Activated naive CD4-positive, alpha-beta T cell (primary cell): ENCODE results near the gene KIZ.
A peak's percentile ranks its signal among the peaks of the same experiment; 100 is the strongest.
"Not testable (repeated sequence)": the region's sequence is repeated elsewhere in the genome, so short reads cannot be mapped to it uniquely, and the experiment has no call there.

Experiments
- DNase-seq, 4 experiments: peaks; one replicate each; lab custom pipeline; 2025; lab: John Stamatoyannopoulos, UW

Gene KIZ

DNA sequence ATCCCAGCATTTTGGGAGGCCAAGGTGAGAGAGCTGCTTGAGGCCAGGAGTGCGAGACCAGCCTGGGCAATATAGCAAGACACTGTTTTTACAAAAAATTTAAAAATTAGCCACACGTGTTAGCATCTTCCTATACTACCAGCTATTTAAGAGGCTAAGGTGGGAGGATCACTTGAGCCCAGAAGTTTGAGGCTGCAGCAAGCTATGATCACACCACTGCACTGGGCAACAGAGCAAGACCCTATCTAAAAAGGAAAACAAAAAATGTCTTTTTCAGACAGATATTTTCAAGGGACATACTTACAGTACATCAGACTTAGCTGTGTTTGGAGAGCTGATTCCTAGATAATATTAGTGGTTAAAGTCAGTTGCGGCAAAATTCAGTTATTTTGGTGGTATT, 104.3 kb downstream of the KIZ start:
- no peak for DNase-seq

DNA sequence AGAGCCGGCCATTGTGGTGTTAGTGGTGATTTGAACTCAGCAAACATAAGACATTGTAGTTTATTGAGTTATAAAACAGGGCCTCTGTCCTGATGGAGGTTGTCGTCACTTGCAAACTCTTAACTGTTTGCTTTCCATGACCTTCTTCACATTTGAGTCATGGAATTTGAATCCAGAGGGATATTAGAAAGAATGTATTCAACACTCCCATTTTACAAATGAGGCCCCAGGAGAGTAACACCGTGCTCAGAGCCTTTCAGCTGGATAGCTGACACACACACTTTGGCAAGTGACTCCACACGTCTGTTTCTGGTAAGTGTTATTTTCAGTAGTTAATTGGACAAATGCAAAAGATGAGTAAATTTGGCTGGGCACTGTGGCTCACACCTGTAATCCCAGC, 104.8 kb downstream of the KIZ start:
- DNase-seq, result no peak

DNA sequence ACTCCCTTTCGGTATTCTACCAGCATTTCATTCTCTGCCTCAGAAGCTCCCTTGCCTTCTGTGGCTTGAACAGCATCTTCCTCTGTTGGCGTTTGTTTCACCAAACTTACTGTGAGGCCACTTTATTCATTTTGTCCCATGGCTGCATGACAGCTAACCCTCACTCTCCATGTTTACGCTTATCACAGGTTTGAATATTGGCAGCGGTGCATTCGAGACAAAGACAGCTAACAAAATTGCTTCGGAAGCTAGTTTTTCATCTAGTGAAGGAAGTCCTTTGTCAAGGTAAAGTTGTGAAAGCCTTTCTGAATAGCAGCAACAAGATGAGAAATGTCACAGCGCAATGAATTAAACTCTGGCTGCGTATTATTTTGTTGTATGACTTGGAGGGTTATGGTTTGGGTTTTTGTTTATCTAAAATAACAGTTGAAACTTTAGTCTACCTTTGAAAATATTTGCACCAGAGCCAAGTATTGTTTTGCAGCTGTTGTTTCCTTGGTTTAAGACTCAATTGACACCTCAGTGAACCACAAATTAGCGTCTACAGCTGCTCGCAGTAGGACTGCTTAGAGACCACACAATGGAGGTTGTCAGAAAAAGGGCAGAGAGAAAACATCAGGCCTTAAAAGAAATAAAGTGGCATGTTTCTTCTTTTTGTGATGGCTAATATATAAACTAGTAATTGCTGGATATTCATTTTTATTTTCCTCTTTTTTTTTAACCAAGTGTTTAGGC, 106.8 kb downstream of the KIZ start:
- DNase-seq, result no peak

DNA sequence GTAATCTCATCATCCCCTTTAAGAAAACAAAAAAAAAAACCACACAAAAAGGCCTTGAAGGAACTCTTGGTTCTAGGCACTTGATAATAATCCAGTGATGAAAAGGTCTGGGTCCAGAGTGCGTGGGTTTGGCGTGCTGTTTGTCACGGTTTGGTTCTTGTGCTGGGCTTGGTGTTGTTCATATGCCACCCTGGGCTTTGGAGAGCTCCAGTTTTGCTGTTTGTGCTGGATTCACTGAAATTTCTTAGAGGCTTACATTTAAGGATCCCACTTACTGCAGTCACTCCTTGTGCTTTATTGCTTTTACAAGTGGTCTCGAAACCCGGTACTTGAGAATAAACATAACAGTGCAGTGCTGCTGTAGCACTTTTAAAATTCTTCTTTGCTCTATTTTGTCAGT, 108.4 kb downstream of the KIZ start:
- DNase-seq, result no peak

DNA sequence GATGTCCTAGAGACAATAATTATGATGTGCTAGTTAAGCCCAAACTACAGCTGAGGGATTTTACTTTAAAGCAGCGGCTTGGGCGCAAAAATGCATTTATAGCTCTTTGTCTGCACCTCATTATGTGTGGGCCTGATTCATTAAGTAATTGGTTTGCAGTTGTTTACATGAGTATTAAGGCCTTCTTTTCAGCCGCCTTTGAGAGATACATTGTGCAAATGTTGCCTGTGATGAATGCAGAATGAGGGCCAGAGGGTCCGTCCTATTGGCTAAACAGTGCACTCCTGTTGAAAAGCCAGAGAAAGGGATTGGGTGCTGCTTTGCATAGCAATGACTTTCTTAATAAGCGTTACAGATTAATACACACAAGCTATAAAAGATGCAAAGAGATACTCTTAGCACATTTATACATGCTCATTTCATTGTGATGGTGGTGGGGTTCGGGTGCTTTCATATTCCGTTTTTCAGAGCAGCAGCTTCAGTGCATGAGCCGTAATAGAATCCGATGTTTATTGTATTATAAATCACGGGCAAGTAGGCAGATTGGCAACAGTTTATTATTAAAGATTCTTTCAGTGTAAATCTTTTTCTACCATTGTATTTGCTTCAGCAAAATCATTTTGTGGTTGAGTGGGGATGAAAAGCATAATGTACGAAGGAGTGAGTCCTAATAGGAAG, 109.1 kb downstream of the KIZ start:
- no peak for DNase-seq

DNA sequence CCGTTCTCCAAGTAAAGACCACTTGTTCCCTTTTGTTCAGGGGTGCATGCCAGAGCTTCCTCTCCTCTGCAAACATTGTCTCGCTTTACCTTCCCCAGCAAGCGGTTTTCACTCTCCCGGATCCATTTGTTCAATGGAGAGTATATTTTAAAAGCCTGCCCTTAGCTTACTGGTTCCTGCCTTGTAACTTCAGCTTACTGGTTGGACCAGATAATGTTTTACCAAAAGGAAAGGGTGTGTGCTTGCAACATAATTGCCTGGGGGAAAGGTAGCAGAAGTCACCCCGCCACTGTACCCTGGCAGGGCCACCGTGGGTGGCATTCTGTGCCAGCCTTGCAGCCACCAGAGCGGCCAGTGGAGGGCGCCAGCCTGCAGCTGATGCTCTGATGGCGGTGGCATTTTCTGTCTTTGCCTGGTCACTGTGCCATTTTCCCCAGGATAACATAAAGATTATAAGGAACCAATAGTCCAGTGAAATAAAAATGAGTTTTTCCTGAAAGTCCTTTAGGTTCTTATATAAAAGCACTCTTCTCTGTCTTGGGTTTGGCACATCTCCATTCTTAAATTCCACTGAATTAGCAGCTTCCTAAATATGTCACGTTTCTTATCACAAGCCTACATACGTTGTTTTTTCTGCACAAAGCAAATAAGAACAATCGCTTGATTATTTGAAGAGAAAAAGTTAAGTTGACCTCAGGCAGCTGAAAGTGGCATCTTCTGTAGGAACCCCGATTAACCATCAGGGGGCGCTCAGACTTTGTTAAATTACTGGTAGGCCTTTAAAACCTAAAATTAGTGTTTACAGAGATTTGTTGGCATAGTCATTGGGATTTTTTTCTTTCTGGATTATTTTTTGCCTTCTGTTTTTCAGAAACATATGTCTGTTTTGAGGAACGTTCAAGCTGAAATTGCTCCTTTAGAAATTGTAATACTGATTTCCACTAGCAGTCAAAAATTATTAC, 109.9 kb downstream of the KIZ start:
- peak; percentile 3 to 34 (median 16) for DNase-seq

DNA sequence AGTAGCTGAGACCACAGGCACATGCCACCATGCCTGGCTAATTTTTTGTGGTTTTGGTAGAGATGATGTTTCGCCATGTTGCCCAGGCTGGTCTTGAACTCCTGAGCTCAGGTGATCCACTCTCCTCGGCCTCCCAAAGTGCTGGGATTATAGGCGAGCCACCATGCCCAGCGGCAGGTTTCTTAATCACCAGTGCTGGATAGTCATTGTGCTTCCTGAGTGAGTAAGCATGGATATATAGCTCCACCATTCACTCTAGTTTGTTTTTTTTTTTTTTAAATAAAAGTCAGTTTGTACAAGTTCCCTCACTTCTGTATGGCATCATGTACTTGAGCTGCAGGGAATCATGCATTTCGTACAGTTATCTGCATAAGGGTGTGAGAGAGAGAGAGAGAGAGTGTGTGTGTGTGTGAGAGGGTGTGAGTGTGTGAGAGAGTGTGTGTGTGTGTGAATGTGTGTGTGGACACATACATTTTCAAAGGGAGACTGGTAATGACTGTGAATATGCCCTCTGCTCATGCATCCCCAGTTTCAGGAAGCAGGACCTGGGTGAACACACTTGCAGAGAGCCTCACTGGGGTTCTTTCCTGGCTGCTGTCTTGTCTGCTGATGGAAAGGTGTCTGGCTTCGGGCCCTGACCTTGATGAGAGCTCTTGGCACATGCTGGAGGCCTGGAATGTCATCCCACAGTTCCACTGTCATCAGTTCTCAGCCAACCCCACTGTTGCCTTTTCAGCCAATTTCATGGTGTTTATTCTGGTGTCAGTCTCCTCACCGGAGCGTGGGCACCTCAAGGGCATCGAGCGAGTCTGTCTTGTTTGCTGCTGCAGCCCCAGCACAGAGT, 112.3 kb downstream of the KIZ start:
- DNase-seq, result no peak

DNA sequence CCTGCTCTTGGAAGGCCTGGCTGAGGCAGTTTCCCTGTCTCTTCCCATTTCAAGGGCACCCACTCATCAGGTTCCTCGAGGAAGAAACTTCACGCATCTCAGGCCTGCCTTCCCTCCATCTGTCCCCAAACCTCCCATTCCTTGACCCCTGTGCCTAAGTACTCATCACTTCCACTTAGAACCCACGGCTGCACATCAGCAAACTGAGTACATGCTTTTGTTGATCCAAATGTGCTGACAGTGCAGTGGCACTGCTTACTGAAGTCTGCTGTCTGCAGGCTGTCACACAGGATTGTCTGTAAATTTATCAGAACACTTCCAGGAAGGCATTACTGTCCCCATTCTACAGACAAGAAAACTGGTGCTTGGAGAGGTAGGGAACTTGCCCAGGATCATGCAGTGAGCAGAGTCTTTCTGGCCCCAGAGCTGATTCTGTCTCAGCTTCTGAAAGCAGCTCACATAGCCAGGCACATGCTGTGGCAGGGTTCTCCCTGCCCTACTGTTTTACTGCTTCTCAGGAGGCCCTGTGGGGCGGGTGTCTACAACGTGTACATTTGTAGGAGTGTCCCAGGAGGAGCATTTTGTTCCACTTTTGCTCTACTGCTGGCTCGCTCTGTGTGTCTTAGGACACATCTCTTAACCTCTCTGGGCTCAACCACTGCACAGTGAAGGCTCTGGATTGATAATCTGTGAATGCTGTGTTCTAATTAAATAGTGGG, 113.1 kb downstream of the KIZ start:
- DNase-seq, result no peak

DNA sequence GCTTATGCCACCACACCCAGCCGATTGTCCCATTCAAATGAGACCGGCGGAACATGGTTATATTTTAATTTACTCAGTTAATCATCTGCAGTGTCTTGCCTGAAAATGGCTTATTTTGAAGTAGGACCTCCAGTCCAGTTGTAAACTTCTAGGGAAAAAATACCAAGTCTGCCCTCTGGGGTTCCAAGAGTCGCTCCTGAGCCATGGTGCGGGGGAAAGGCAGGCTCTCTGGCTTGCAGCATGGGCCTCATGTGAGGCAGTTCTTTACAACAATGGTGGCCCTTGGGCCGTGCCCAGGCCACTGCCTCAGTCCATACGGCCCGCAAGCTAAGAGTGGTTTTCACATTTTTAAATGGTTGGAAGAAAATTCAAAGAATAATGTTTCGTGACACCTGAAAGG, 114.5 kb downstream of the KIZ start:
- no peak for DNase-seq

DNA sequence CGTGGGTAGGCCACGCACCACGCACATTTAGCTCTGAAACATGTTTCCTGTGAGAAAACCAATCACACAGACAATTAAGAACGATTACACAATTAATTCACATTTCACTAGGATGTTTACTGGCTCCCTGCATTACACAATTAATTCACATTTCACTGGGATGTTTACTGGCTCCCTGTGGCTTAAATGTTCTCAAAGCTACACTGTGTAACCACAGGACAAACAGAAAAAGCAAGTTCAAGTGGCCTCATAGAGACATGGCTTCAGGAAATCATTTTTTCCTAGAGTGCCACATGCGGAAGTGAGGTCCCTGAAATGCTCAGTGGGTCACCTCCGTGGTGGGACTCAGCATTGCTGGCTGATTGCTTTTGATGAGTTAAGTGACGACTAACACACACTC, 115.5 kb downstream of the KIZ start:
- no peak for DNase-seq

DNA sequence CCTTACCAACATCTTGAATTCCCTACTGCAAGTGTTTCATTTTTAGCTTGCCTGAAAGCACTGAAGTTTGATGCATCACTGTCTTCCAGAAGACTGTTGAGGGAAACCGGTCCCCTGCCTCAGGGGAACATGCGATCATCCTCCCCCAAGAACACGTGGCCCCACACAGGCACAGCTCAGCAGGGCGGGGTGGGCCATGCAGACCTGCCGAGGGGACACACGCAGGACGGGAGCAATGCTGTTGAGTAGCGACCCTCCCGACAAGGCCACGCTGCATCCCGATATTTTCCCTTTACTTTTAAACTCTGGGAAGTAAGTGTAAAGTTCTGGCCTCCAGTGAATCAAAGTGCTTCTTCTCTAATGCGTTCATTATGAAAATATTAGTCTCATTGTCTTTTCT, 117.9 kb downstream of the KIZ start:
- no peak for DNase-seq

DNA sequence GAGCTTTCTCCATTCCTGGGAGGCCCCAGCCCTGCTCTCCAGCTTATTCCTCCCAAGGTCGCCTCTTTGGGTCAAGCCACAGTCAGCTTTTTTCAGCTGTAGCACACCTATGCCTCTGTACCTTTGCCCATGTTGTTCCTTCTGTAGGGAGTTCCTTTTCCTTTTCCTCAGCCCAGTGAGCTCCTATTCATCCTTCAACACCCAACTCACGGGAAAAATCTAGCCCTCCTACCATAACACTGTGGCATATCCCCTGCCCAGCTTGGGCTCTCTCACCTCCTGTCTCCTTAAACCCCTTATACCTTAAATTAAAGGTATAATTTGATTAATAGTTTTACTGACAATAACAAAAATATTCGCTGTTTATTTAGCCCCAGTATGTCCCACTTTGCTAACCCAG, 118.9 kb downstream of the KIZ start:
- DNase-seq, result no peak

DNA sequence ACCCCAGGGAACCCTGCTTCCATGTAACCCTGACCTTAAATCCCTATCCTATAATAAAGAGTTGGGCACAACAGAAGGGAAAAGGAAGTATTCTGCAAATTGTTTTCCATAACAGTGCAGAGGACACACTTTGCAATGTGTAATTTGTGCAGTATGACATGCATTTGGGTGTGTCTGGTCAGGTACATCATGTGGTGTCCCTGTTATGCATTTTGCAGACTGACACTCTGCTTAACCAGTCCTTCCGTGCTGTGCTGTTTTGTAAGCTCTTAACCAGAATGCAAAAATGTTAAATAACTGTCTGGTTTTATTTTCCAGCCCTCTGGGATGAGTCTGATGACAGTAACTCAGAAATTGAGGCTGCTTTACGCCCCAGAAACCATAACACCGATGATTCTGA, 120.3 kb downstream of the KIZ start:
- DNase-seq, result no peak

DNA sequence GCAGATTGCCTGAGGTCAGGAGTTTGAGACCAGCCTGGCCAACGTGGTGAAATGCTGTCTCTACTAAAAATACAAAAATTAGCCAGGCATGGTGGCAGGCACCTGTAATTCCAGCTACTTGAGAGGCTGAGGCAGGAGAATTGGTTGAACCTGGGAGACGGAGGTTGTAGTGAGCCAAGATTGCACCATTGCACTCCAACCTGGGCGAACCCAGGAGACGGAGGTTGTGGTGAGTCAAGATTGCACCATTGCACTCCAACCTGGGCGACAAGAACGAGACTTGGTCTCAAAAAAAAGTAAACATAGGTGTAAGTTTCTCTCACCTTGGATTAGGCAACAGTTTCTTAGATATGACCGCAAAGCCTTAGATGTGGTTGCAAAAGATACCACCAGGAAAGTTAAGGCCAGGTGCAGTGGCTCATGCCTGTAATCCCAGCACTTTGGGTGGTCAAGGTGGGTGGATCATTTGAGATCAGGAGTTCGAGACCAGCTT, 121.8 kb downstream of the KIZ start:
- not testable (repeated sequence) for DNase-seq

DNA sequence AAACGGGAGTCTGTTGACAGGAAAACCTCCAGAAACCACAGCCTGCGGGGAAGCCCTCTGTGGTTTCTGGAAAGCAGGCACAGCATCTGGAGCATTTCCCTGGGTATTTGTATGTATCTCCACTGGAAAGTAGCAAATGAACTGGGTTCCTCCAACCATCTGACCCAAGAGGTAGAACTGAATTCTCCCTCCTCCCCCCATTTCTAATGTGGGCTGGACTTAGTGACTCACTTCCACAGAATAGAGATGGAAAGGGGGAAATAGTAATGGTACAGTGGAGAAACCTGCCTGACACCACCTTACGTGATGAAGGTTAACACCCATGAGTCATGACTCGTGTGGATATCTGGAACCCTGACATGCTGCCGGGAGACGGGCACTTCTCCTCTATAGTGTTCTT, 125.4 kb downstream of the KIZ start:
- DNase-seq, result no peak

DNA sequence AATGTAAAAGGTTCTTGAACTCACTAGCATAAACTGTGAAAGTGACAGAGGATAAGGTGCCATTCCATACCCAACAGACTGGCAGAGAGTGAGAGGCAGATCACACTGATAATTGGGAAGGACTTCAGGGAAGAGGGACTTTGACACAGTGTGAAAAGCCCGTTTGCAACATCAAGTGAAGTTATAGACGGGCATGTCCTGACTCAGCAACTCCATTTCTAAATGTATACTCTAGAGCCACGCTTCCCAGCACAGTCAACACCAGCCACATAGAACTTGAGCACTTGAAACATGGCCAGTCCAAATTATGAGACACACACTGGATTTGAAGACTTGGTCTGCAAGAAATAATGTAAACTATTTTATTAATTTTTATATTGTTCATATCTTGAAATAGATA, 131.3 kb downstream of the KIZ start:
- no peak for DNase-seq

DNA sequence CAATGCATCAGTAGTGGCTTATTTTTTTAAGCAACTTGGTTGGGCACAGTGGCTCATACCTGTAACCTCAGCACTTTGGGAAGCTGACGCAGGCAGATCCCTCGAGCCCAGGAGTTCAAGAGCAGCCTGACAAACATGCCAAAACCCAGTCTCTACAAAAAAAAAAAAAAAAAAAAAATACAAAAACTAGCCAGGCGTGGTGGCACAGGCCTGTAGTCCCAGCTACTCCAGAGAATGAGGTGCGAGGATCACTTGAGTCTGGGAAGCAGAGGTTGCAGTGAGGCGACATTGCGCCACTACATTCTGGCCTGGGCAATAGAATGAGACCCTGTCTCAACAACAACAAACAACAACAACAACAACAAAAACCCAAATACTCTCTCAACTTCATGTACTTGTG, 132.5 kb downstream of the KIZ start:
- no peak for DNase-seq

DNA sequence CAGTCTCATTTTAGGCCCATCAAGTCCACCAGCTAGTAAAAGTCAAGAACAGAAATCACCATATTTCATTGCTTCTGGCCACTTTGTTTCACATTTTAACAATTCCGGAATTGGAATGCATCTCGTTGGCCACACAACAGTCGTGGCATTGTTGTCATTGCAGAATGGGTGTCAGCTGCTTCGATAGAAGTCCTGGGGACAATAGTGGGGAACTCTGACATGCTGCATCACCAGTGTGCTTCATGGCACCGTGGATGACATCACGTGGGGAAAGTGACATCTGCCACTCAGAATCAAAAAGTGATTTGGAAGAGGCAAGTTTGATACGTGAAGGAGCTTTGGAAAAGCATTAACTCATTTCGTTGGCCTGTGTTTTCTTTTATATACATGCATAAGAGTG, 133.5 kb downstream of the KIZ start:
- DNase-seq, result no peak

DNA sequence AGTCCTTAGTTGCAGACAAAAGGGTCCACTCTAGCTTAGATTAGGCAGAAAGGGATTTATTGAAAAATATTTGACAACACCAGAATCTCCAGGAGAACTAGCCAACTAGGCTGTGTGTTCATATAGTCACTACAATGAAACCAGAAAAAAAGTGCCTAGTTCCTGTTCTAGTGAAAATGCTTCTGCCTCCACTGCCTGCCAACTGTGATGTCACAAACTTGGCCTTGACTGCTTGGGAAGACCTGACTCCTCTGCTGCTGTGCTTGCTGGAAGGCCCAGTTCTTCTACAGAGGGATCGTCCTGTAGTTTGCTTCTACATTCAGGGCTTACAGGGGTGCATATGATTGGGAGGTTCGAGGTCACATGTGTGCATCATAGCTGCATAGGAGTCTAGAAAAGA, 136.9 kb downstream of the KIZ start:
- DNase-seq, result no peak

DNA sequence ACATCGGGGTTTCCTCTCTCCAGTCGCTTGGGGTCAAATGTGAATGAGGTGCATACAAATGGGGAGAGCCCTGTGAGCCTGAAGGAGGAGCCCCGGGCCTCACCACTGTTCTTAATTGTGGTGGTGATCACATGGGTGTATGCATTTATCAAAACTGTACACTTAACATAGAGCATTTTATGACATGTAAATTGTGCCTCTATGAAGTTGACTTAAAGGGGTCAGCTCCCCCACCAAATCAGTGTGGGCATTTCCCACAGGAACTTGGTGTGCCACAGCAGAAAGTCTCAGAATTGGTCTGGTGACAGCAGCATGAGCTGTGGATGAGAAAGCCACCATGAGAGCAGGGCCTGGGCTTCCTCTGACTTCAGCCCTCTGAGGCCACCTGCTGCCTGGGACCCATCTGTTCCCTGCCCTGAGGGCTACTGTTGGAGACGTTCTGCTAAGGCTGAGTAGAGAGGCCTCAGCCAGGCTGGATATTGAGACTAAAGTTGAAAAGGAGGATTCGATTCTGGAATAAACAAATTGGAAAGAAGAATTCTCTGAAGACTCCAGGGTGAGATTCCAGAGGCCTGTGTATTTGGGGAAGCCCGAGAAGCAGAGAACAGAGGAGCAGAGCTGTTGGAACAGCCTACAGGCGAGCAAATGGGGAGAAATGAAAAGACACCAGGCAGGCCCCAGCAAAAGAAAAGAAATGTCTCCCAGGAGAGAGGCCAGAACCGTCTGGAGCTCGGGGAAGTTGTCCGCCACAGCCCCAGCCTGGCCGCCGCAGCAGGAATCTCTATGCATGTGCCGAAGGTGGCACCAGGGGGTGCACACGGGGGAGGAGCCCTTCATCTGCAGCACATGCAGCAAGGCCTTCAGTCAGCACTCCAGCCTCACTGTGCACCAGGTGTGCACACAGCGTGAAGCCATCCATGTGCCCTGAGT, 139.6 kb downstream of the KIZ start:
- DNase-seq, result no peak
